Right lung (tissue), 5 donors: ENCODE measurements around the gene GAS6. TPM values are rescaled to one million over a fixed set of nuclear protein-coding genes. Genes with fewer than 3 reads are reported as not detected.
"Not testable (repeated sequence)": the region's sequence is repeated elsewhere in the genome, so short reads cannot be mapped to it uniquely, and the experiment has no call there.

Experiments used
- DNase-seq, 2 donors: peaks; one replicate each; pipeline ENCODE4 v3.0.0-alpha.2; 2013
- polyA plus RNA-seq, 5 donors: library from polyadenylated mRNA; unstranded; fragments of 120-200 nt; gene quantifications; one replicate each; pipeline versions ENCODE4 v1.2.1 to v1.2.3, GENCODE V29; 2013; ENCODE audit warnings: inconsistent platforms in 1 of 5, low replicate concordance in 1 of 5; ENCODE audit not compliant: insufficient read length in 5 of 5, insufficient read depth in 1 of 5

Gene GAS6
- polyA plus RNA-seq, 5 donors = 20.7 to 44.3 (median 30.2) TPM

DNA sequence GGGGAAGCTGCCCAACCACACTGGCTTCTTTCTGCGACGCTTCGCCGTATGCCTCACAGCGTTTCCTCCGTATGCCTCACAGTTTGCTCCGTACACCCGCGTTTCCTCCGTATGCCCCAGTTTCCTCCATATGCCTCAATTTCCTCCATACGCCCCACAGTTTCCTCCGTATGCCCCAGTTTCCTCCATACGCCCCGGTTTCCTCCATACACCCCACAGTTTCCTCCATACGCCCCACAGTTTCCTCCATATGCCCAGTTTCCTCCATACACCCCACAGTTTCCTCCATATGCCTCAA is 22.6 kb downstream of the GAS6 start:
- DNase-seq = no peak

DNA sequence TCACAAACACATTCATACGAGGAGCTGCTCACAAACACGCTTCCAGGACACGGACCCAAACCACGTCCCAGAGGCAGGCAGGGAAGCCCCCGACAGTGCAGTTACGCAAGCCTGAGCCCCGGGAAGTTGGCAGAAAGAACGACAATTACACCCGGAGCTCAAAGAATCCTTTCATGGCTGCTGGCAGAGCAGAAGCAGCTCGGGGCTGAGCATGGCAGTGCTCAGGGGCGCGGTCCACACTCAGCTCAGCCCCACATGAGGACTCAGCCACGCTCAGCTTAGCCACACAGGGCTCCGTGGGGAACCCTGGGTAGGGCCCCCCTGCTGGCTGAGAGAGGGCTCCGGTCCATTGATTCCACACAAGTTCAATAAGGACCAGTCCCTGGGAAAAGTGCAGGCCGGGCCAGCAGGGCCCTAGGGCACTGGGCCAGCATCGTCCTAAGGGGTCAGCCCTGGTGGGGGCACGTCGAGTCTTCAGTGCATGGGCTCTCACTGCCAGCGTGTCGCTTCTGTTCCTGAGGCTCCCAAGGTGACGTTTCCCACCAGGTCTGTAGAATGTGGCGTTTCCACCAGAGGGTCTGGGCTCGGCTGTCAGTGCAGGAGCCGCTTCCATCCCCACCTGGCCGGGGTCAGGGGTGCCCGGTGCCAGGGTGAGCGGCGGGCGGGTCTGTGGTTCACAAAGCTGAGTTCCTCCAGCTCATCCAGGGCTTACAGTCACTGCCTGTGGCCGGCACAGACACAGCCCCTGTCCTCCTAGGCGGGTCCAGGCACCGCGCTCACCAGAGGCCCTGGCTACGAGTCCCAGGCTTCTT is 23.1 kb downstream of the GAS6 start:
- DNase-seq = peak in 1 of 2 donors; percentile 50

DNA sequence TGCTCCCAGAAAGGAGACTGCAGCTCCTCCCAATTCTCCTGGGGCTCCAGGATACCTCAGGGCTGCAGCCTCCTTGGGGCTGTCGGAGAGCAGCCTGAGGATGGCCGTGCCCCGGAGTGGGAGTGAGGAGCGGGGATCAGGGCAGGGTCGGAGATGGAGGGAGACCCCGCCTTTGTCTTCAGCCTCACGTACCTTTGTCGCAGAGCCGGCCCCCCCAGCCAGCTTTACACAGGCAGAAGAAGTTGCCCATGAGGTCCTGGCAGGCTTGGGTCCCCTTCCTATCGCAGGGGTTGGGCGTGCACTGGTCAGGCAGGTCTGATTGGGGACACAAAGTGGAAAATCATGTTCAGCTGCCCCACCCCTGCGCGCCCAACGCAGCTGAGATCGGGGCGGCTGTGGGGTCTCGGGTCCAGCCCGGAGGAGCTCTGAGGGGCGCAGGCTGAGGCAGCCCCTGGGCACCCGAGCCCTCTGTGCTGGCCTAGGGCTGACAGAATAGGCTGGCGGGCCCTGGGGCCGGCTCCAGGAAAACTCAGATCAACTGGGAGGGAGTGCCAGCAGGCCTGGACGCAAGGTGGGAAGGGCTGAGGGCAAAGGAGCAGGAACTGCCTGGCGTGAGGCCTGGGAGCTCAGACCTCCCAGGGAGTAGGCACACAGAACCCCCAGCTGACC is 24.2 kb downstream of the GAS6 start:
- no peak for DNase-seq

DNA sequence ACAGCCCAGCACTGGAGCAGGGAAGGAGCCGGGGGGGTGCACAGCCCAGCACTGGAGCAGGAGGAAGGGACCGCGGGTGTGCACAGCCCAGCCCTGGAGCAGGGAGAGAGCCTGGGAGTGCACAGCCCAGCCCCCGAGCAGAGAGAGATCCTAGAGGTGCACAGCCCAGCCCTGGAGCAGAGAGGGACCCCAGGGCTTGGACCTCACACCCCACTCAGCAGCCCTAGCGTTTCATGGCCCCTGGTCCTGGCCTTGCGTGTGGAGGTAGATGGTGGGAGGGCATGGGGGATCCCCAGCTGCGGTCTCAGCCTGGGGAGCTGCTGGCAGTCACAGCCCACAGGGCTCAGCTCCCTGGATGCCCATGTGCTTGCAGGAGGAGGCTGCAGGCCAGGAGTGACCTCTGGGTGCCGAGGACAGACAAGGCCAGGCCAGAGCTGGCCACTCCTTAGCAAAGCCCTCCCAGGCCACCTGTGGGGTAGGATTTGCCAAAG is 25.1 kb downstream of the GAS6 start:
- DNase-seq = no peak

DNA sequence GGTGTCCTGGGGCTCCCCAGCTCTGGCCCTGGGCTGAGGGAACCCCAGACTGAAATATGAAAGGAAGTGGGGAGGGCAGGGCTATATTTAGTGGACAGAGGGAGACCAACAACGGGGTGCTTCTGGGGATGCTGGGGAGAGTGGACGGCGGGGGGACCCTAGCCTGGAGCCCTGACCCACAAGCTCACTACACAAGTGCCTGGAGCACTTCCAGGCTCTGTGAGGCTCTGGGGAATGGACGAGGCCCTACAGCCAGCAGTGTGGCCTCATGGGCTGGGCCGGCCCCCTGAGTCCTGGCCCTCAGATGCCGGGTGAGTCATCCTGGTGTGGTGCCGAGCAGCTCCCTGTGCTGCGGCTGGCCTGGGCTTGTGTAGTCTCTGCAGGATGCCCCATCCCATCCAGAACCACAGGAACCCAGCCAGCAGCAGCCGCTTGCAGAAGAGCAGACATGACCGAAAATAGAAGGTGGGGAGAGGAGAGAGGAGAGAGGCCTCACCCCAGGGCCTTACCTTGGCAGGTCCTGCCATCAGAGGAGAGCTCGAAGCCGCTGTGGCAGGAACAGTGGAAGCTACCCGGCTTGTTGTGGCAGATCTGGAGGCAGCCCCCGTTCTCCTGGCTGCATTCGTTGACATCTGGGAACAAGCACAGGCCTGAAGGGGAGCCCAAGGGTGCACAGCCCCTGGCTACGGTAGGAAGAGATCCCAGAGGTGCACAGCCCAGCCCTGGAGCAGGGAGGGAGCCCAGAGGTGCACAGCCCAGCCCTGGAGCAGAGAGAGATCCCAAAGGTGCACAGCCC is 26.1 kb downstream of the GAS6 start:
- DNase-seq = peak in 1 of 2 donors; percentile 64

DNA sequence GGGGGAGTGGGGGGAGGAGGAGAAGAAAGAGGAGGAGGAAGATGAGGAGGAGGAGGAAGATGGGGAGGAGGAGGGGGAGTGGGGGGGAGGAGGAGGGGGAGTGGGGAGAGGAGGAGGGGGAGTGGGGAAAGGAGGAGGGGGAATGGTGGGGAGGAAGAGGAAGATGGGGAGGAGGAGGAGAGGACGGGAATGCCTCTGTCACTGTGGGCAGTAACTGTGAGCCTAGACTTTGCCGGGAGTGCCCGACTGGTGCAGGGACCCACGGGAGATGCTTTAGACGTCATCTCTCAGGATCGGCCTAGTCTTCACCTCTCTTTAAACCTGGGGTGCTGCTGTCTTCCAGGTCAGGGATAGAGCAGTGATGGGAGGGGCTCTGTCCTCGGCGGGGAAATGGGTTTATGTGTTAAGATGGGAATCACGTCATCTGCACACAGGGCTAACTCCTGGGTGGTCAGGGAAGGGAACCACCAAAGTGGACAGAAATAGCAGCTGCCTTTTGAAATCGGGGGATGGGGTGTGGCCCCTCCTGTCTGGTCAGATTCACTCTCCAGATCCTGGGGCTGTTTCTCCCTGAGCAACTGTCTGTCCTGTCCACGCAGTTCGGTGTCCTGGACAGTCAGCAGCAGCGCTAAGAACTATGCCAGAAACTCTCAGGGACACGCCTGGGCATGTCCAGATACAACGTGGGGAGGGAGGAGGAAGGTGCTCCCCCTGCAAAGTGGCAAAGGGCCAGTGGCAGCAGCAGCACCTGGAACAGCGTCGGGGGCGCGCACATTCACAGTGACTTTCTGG is 26.9 kb downstream of the GAS6 start:
- DNase-seq = no peak

DNA sequence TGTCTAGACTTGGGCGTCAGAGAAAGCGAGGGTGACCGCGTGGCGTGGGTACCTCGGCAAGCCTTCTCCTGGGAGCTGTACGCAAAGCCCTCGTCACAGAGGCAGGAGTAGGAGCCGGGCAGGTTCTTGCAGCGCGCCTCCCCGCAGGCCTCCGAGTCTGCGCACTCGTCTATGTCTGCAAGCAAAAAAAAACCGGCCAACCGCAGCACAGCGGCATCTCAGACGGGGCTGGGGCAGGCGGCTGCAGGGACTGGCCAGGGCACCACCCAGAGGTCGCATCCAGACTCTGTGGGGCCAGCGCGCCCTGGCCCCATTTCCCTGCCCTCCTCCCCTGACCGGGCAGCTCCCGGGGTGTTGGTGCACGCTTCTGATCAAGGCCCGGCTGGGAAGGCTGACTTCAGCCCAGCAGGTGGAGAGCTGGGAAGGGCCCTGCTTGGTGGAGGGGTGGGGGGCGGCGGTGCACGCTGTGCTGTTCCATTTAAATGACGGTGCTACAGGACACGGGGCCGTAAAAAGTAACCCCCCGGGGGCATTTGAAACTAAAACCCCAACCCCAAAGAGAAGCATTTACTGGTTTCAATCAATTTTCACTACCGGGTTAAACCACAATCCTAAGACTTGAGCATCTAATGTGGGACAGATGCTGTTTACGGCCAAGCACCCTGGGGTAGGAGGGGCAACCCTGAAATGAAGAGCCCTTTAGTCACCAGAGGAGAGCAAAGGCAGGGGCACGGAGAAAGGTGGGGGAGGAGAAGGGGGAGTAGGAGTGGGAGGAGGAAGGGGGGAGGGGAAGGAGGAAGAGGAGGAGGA is 28.2 kb downstream of the GAS6 start:
- no peak for DNase-seq

DNA sequence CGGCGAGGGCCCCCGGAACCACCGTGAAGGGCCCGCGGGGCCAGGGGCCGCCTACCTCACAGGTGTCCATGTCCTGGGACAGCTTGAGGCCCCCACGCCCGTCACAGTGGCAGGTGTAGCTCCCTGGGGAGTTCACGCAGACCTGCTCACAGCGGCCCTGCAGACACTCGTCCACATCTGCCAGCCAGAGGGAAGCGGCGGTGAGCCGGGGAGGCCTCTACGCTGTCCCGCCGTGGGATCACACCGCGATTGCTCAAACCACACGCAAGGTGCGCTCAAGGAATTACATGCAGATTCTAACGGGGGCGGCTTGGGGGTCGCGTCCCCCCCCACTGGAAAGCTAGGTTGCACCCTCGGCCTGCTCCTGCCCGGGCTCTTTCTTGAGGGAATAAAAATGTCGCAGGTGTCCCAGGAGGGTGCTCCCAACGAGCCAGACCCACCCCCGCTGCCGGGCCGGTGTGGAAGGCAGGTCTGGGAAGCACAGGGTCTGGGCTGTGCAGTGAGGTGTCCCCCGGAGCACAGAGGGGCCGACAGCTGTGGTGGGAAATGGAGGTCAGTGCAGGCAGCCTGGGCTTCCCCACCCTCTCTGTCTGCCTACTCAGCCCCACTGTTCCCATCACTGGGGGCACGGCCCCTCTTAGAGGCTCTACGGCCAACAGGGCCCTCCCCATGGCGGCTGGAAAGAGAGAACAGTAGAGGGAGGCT is 29.2 kb downstream of the GAS6 start:
- DNase-seq = no peak

DNA sequence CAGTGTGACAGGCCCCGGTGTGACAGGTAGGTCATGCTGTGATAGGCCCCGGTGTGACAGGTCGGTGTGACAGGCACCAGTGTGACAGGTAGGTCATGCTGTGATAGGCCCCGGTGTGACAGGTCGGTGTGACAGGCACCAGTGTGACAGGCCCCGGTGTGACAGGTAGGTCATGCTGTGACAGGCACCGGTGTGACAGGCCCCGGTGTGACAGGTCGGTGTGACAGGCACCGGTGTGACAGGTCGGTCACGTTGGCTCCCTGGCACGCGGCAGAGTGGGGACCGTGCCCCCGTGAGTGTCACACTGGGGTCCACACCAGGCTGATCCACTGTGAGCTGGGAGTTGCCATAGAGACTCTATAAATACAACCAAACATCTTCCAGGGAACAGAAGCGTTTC is 29.9 kb downstream of the GAS6 start:
- not testable (repeated sequence) for DNase-seq

DNA sequence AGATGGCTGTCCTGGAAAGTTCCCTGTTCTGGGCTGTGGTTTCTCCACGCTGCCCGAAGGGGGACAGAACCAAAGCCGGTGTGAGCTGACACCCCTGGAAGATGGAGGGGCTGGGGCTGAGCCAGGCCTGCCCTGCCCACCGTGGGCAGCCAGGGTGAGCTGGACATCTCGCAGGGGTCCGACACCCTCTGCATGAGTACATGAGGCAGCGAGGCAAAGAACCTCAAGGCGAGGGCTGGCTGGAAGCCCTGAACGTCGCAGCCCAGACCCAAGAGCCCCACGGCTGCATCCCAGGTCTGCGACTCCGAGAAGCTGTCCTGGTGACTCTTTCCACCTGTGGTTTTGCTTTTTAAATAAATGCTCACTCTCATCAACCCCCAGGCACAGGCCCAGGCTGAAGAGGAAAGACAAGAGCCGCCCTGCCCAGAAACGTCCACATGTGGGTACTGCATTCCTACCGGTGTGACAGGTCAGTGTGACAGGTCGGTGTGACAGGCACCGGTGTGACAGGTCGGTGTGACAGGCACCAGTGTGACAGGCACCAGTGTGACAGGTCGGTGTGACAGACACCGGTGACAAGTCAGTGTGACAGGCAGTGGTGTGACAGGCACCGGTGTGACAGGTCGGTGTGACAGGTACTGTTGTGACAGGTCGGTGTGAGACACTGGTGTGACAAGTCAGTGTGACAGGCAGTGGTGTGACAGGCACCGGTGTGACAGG is 30.6 kb downstream of the GAS6 start:
- no peak for DNase-seq

DNA sequence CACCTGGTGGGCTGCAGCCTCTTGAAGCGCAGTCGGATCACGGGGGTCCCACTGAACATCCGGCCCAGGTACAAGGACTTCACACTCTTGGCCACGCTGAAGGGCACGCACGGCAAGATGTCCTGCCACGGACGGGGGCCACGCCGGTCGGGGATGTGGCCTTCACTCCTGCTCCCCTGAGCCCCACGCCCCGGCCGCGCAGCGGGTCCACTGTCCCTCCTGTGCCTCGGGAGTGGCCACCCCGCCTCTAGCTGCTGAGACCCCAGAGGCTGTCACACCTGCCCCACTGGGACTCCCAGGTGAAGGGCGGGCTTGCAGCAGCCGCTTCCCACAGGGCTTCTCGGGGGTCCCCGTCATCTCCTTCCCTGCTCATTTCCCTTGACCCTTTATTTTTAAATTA is 31.2 kb downstream of the GAS6 start:
- no peak for DNase-seq

DNA sequence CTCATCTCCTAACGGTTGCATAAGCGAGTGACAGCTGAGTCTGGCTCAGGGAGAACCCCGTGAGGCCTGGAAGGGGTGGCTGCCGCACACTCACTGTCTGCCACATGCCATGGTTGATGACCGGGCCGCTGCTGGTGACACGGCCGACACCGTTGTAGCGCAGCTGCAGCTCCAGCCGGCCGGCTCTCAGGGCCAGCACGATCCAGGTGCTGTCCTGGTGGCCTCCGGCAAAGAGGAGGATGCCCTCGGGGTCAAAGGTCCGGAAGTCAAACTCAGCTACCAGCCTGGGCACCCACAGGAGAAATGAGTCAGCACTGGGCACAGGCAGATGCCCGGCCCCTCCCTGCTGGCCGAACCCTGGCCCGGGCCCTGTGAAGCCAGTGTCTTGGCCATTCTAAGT is 31.7 kb downstream of the GAS6 start:
- no peak for DNase-seq

DNA sequence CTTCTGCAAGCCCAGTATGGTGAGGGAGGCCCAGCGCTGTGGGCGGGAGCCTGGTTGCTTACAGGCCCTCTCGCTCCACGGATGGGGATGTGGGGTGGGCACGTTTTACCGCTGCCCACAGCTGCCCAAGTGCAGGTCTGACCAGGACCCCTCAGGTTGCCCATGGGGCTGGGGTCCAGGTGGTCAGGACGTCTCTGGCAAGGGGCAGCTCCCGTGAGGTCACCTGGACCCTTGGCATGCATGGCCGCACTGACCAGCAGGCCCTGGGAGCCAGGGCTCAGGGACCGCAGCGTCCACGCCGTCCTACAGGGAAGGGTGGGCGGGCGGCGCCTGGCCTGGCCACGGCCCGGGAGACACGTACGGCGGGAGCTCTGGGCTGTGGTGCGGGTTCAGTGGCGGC is 32.8 kb downstream of the GAS6 start:
- no peak for DNase-seq

DNA sequence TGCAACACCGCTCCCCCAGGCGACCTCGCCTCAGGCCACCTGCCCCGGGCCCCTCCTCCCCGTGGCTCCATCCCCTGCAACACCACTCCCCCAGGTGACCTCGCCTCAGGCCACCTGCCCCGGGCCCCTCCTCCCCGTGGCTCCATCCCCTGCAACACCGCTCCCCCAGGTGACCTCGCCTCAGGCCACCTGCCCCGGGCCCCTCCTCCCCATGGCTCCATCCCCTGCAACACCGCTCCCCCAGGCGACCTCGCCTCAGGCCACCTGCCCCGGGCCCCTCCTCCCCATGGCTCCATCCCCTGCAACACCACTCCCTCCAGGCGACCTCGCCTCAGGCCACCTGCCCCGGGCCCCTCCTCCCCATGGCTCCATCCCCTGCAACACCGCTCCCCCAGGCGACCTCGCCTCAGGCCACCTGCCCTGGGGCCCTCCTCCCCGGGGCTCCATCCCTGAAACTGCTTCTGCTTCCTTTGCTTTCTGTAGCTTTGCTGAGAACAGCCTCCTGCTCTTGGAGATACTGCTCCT is 33.4 kb downstream of the GAS6 start:
- DNase-seq = not testable (repeated sequence)

DNA sequence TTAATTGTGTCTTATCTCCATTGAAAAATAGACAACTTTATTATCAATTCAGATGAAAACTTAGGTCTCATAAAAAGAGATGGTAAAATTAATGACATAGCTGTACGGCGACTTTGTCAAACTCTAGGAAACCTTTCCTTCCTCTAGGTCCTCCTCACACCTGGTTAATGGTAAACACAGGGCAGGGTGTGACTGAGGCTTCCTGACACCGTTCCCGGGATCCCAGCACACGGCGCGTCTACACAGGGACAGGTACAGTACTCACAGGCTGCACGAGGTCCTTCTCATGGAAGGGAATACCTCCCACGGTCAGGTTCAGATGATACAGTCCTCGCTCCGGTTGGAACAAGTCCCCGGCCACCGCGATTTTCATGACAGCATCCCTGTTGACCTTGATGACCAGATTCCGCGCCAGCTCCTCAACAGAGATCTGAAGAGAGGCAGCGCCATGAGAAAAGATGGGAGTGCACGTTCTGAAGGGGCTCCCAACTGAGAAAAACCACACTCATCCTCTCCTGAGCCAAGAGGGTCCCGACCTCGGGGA is 35.5 kb downstream of the GAS6 start:
- DNase-seq = no peak

DNA sequence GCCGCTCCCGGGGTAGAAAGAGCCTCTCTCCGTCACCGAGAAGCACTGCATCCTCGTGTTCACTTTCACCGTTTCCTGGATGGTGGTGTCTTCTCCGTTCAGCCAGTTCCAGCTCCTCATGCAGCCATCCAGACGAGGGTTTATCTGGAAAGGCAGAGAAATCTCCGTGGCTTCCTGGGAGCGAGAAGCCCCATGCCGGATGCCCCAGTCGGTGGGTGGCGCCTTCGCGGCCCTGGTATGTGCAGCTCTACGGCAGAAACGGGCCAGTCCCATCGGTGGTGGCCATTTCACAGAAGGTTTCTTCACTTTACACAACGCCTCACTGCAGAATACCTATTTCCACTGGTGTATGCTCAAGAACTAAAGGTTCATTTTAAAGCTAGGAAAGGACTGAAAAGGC is 36.9 kb downstream of the GAS6 start:
- DNase-seq = no peak

DNA sequence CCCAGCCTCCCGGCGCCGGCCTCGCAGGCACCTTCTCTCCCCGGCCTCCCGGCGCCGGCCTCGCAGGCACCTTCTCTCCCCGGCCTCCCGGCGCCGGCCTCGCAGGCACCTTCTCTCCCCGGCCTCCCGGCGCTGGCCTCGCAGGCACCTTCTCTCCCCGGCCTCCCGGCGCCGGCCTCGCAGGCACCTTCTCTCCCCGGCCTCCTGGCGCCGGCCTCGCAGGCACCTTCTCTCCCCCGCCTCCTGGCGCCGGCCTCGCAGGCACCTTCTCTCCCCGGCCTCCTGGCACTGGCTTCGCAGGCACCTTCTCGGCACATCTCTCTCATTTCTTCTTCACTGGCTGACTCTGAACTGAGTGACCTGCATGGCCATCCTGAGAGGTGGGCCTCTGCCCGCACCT is 37.4 kb downstream of the GAS6 start:
- not testable (repeated sequence) for DNase-seq

DNA sequence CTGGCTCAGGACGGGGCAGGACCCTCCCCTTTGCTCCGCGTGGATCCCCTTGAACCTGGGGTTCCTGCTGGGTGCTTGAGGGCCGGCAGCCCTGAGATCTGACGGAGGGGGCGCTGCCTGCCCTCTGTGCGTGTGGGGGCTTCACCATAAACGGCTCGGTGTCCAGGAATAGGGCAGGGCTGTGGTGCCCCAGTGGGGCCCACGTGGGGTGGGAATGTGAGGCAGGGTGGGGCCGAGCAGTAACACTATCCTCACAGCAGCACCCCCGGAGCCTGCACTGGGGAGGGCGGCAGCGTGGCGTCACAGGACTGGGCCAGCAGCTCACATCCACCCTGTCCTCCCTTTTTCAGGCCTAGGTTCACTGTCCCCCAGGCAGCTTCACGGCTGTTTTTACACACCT is 38.0 kb downstream of the GAS6 start:
- no peak for DNase-seq

DNA sequence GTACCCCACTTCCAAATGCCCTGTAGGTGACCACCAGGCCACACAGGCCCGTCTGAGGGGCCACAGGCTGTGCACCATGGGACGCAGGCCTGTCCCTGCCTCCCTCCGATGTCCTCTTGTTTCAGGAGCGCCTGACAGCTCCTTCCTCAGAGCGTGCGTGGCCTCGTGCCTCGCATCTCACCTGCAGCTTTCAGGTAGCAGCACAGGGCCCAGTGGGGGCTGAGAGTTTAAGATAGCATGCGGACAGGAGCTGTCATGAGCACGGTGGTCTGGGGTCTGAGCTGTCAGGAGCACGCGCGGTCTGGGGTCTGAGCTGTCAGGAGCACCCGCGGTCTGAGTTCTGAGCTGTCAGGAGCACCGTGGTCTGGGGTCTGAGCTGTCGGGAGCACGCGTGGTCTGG is 40.1 kb downstream of the GAS6 start:
- no peak for DNase-seq
